A673 (cell line): ENCODE results near the gene NUDT14. TPM values are rescaled to one million over a fixed set of nuclear protein-coding genes. Genes with fewer than 3 reads are reported as not detected.

Source experiments
- BruUV-seq: library from RNA; stranded (reverse); fragments of 400-500 nt; replicated peaks from 2 replicates; lab custom pipeline; 2021; lab: Mats Ljungman, UMichigan
- CTCF ChIA-PET: fragments of 300-600 bp; sonication (Branson Sonifier 250); formaldehyde crosslinking; loops from one replicate; lab custom pipeline; 2022; ENCODE audit warnings: antibody characterized with exemption; lab: Charles Lee
- POLR2A ChIA-PET: fragments of 300-600 bp; sonication (Branson Sonifier 250); formaldehyde crosslinking; loops from one replicate; lab custom pipeline; 2022; ENCODE audit warnings: antibody characterized with exemption; ENCODE audit not compliant: low non-redundant PET; lab: Charles Lee
- DNase-seq: peaks from one replicate; pipeline ENCODE4 v3.0.0-alpha.2; 2015; ENCODE audit warnings: low spot score
- H3K27ac ChIP-seq: fragments of 200-600 bp; sonication (generic); 2 replicates; pipeline ENCODE4 v1.5.1; 2016; ENCODE audit warnings: mixed run types, low read depth, mild to moderate bottlenecking, mixed read lengths, antibody characterized with exemption, low read length; ENCODE audit not compliant: poor library complexity, severe bottlenecking
- H3K27me3 ChIP-seq: fragments of 200-600 bp; sonication (generic); replicated peaks from 2 replicates; pipeline ENCODE4 v1.6.1; 2017; ENCODE audit warnings: mixed run types, low read depth, mild to moderate bottlenecking, mixed read lengths, antibody characterized with exemption, low read length; ENCODE audit not compliant: insufficient read depth, poor library complexity
- H3K36me3 ChIP-seq: fragments of 200-600 bp; sonication (generic); 2 replicates; pipeline ENCODE4 v1.6.1; 2016; ENCODE audit warnings: mixed run types, mild to moderate bottlenecking, mixed read lengths, antibody characterized with exemption, low read length; ENCODE audit not compliant: insufficient read depth, poor library complexity, severe bottlenecking
- H3K4me1 ChIP-seq: fragments of 200-600 bp; sonication (generic); 2 replicates; pipeline ENCODE4 v1.6.1; 2017; ENCODE audit warnings: mixed run types, mild to moderate bottlenecking, mixed read lengths, antibody characterized with exemption, low read length; ENCODE audit not compliant: insufficient read depth, poor library complexity, severe bottlenecking
- H3K4me3 ChIP-seq: fragments of 200-600 bp; sonication (generic); 2 replicates; pipeline ENCODE4 v1.5.1; 2016; ENCODE audit warnings: low read depth, mixed run types, mild to moderate bottlenecking, mixed read lengths, low read length; ENCODE audit not compliant: poor library complexity, severe bottlenecking
- H3K9me3 ChIP-seq: fragments of 200-600 bp; sonication (generic); 2 replicates; pipeline ENCODE4 v1.6.1; 2016; ENCODE audit warnings: mixed run types, low read depth, mild to moderate bottlenecking, mixed read lengths, antibody characterized with exemption, low read length; ENCODE audit not compliant: poor library complexity, severe bottlenecking
- EZH2 ChIP-seq: fragments of 200-600 bp; sonication (generic); IDR thresholded peaks from 2 replicates; pipeline ENCODE4 v1.6.1; 2017; ENCODE audit warnings: borderline replicate concordance, low read depth, mild to moderate bottlenecking, mixed read lengths, antibody characterized with exemption, low read length; ENCODE audit not compliant: poor library complexity, severe bottlenecking
- intact Hi-C: fragments of 100-400 bp; cut with micrococcal nuclease; formaldehyde crosslinking; loops from one replicate; pipeline ENCODE4 v1.10.0; 2022; ENCODE audit not compliant: unreplicated experiment
- total RNA-seq: library from RNA; stranded (reverse); gene quantifications from 2 replicates; pipeline ENCODE4 v1.2.3, GENCODE V29; 2021
- TF ChIP-seq, protein P1 (sequence below): fragments of 300-800, 200-600 bp; sonication (generic); conservative IDR thresholded peaks from 2 replicates; pipeline ENCODE4 v1.5.1; 2017; ENCODE audit warnings: low read depth, mild to moderate bottlenecking, antibody characterized with exemption, low read length, moderate library complexity, mixed read lengths

Gene NUDT14
- total RNA-seq, 1 experiment from 2014 or later, result 30.8 TPM

DNA sequence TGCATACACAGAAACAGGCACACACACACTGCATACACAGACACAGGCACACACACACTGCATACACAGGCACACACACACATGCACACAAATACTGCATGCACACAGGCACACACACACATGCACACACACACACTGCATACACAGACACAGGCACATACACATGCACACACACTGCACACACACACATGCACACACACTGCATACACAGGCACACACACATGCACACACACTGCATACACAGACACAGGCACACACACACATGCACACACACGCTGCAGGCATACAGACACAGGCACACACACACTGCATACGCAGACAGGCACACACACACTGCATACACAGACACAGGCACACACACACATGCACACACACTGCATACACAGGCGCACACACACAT is 34.5 kb upstream of the NUDT14 start:
- no TSS peak for BruUV-seq
- Histone ChIP-seq H3K36me3 (peaks cover 7% of the 10 kb centered on the region), H3K9me3 (no peaks in the 10 kb centered on the region), H3K4me1 (no peaks in the 10 kb centered on the region), H3K27ac (no peak overlapping the region), H3K4me3 (no peak overlapping the region), H3K27me3 (no peaks in the 10 kb centered on the region)
- CTCF ChIA-PET, result no interaction called here
- no peak for TF ChIP-seq EZH2
- TF ChIP-seq, protein P1, sequence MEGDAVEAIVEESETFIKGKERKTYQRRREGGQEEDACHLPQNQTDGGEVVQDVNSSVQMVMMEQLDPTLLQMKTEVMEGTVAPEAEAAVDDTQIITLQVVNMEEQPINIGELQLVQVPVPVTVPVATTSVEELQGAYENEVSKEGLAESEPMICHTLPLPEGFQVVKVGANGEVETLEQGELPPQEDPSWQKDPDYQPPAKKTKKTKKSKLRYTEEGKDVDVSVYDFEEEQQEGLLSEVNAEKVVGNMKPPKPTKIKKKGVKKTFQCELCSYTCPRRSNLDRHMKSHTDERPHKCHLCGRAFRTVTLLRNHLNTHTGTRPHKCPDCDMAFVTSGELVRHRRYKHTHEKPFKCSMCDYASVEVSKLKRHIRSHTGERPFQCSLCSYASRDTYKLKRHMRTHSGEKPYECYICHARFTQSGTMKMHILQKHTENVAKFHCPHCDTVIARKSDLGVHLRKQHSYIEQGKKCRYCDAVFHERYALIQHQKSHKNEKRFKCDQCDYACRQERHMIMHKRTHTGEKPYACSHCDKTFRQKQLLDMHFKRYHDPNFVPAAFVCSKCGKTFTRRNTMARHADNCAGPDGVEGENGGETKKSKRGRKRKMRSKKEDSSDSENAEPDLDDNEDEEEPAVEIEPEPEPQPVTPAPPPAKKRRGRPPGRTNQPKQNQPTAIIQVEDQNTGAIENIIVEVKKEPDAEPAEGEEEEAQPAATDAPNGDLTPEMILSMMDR, result no peak
- DNase-seq, result no peak
- POLR2A ChIA-PET, result no interaction called here
- intact Hi-C loops, result no loop called here

DNA sequence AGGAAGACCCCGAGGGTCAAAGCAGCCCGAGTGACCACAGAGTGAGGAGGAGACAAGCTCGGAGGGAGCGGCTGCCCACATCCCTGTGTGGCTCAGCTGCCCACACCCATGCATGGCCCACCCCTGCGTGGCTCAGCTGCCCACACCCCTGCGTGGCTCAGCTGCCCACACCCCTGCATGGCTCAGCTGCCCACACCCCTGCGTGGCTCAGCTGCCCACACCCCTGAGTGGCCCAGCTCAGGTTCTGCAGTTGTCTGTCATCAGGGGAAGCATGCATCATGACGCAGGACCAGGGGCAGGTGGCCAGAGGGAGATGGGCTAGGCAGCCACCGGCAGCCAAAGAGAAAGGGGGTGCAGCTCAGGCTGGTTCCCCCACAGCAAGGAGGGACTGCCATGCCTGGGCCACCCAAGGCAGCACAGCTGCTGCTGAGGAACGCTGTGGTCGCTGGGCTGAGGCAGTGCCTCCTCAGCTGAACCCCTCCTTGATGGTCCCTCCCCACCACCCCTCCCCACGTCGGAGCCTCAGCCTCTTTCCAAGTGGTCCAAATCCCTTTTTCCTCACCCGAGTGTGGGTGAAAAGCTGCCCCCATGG is 33.3 kb upstream of the NUDT14 start:
- intact Hi-C loops, result no loop called here
- POLR2A ChIA-PET, result no interaction called here
- no peak overlapping the region for H3K4me3 ChIP-seq
- no peak overlapping the region for H3K27ac ChIP-seq
- no peaks in the 10 kb centered on the region for H3K9me3 ChIP-seq
- CTCF ChIA-PET, result no interaction called here
- H3K4me1 ChIP-seq, result no peaks in the 10 kb centered on the region
- BruUV-seq, result no TSS peak
- H3K27me3 ChIP-seq, result no peaks in the 10 kb centered on the region
- TF ChIP-seq, protein P1, result no peak
- TF ChIP-seq EZH2, result no peak
- peaks cover 3% of the 10 kb centered on the region for H3K36me3 ChIP-seq
- no peak for DNase-seq

GRCh38 chr14:105213361-105213760 is 32.2 kb upstream of the NUDT14 start:
- Histone ChIP-seq H3K9me3 (no peaks in the 10 kb centered on the region), H3K27ac (no peak overlapping the region), H3K27me3 (no peaks in the 10 kb centered on the region), H3K4me1 (no peaks in the 10 kb centered on the region), H3K36me3 (peaks cover 3% of the 10 kb centered on the region), H3K4me3 (no peak overlapping the region)
- CTCF ChIA-PET, result no interaction called here
- intact Hi-C loops, result no loop called here
- DNase-seq, result no peak
- no peak for TF ChIP-seq EZH2
- TF ChIP-seq, protein P1, result no peak
- POLR2A ChIA-PET, result no interaction called here
- no TSS peak for BruUV-seq
